Fibroblast of lung (primary cell): ENCODE measurements around the gene SHISAL1. TPM values are rescaled to one million over a fixed set of nuclear protein-coding genes. Genes with fewer than 3 reads are reported as not detected.

Experiments
- DNase-seq, 2 donors: peaks; one replicate each; pipeline versions ENCODE4 v3.0.0 to v3.0.0-alpha.2; 2010; ENCODE audit warnings: low read depth in 2 of 2
- H2AFZ ChIP-seq: 2 replicates; pipeline ENCODE4 v1.5.1; 2012; ENCODE audit warnings: low read length, control low read depth, inconsistent platforms
- H3K27ac ChIP-seq: 2 replicates; pipeline ENCODE4 v1.5.1; 2011; ENCODE audit warnings: low read length, control low read depth; ENCODE audit not compliant: insufficient read depth
- H3K27me3 ChIP-seq: 2 replicates; pipeline ENCODE4 v1.5.1; 2011; ENCODE audit warnings: mild to moderate bottlenecking, low read length; ENCODE audit not compliant: control insufficient read depth, insufficient read depth
- H3K36me3 ChIP-seq: 2 replicates; pipeline ENCODE4 v1.5.1; 2011; ENCODE audit warnings: low read length; ENCODE audit not compliant: control insufficient read depth, insufficient read depth
- H3K4me1 ChIP-seq: 2 replicates; pipeline ENCODE4 v1.5.1; 2011; ENCODE audit warnings: low read length; ENCODE audit not compliant: control insufficient read depth, insufficient read depth; ENCODE audit errors: extremely low read depth
- H3K4me2 ChIP-seq: 2 replicates; pipeline ENCODE4 v1.5.1; 2011; ENCODE audit warnings: low read length, control low read depth; ENCODE audit not compliant: insufficient read depth; ENCODE audit errors: extremely low read depth
- H3K4me3 ChIP-seq, 4 experiments: fragments of 200-600 bp in 1 of 4; sonication (generic) in 1 of 4; replicated peaks in 1 of 4; 2 replicates each; pipeline ENCODE4 v1.5.1; 2011 to 2016; ENCODE audit warnings: low read length in 4 of 4, low read depth in 3 of 4, mild to moderate bottlenecking in 3 of 4, control low read depth in 2 of 4, inconsistent platforms in 1 of 4, mixed read lengths in 1 of 4; ENCODE audit not compliant: insufficient read depth in 1 of 4; ENCODE audit errors: control extremely low read depth in 1 of 4
- H3K79me2 ChIP-seq: 2 replicates; pipeline ENCODE4 v1.5.1; 2012; ENCODE audit warnings: mild to moderate bottlenecking, low read length, inconsistent platforms; ENCODE audit not compliant: control insufficient read depth, insufficient read depth
- H3K9ac ChIP-seq: 2 replicates; pipeline ENCODE4 v1.5.1; 2011; ENCODE audit warnings: mild to moderate bottlenecking, low read length, control low read depth; ENCODE audit not compliant: insufficient read depth
- H3K9me3 ChIP-seq: 2 replicates; pipeline ENCODE4 v1.5.1; 2012; ENCODE audit warnings: low read depth, low read length; ENCODE audit not compliant: control insufficient read depth, insufficient read depth
- H4K20me1 ChIP-seq: 2 replicates; pipeline ENCODE4 v1.5.1; 2011; ENCODE audit warnings: low read length; ENCODE audit not compliant: control insufficient read depth, insufficient read depth; ENCODE audit errors: extremely low read depth
- EZH2 ChIP-seq: IDR thresholded peaks from 2 replicates; pipeline ENCODE4 v1.5.1; 2012; ENCODE audit warnings: low read length, control low read depth, mild to moderate bottlenecking; ENCODE audit errors: missing control alignments
- polyA plus RNA-seq, 2 donors: library from polyadenylated mRNA; depleted of rRNA in 1 of 2; stranded (reverse) in 1 of 2; unstranded in 1 of 2; fragments of >200 nt; gene quantifications; 2 replicates each; pipeline ENCODE4 v1.2.1, GENCODE V29; 2011 to 2012; ENCODE audit warnings: missing spikeins in 1 of 2
- total RNA-seq: library from RNA; depleted of rRNA; stranded (reverse); fragments of >200 nt; gene quantifications from 2 replicates; pipeline ENCODE4 v1.2.1, GENCODE V29; 2014
- TF ChIP-seq, protein P1 (sequence below), 2 donors: IDR thresholded peaks in 1 of 2; conservative IDR thresholded peaks in 1 of 2; 1 replicate in 1 of 2; 2 replicates in 1 of 2; pipeline ENCODE4 v1.5.1; 2011 to 2012; ENCODE audit warnings: low read length in 2 of 2, control low read depth in 1 of 2, inconsistent platforms in 1 of 2, low read depth in 1 of 2, mild to moderate bottlenecking in 1 of 2

Gene SHISAL1
- total and polyA plus RNA-seq, 2 donors (not counting 1 experiment from before 2014, with no cell fraction given) = 0.73 to 3.5 TPM

DNA sequence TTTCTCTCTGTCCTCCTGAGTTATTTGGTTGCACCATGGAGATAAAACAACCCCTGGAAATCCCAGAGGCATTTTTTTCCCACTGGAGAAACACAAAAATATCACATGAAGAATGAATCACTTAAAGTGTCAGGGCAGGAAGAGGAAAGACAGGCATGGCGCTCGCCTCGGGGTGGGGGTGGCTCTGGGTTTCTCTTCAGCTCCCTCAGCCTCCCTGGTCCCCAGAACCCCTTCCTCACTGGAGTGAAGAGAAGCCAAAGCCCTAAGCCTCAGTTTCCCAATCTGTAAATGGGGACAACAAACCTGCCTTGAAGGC, 938 bp downstream of the SHISAL1 start:
- Histone ChIP-seq H2AFZ (no peak overlapping the region), H3K27ac (no peak overlapping the region), H3K4me1 (peaks cover 11% of the 10 kb centered on the region), H3K9ac (no peak overlapping the region), H3K27me3 (no peaks in the 10 kb centered on the region), H3K4me2 (no peak overlapping the region), H3K4me3 (no peak overlapping the region), H3K36me3 (no peaks in the 10 kb centered on the region), H4K20me1 (no peaks in the 10 kb centered on the region), H3K9me3 (no peaks in the 10 kb centered on the region), H3K79me2 (no peaks in the 10 kb centered on the region)
- TF ChIP-seq EZH2 = no peak
- TF ChIP-seq, protein P1, sequence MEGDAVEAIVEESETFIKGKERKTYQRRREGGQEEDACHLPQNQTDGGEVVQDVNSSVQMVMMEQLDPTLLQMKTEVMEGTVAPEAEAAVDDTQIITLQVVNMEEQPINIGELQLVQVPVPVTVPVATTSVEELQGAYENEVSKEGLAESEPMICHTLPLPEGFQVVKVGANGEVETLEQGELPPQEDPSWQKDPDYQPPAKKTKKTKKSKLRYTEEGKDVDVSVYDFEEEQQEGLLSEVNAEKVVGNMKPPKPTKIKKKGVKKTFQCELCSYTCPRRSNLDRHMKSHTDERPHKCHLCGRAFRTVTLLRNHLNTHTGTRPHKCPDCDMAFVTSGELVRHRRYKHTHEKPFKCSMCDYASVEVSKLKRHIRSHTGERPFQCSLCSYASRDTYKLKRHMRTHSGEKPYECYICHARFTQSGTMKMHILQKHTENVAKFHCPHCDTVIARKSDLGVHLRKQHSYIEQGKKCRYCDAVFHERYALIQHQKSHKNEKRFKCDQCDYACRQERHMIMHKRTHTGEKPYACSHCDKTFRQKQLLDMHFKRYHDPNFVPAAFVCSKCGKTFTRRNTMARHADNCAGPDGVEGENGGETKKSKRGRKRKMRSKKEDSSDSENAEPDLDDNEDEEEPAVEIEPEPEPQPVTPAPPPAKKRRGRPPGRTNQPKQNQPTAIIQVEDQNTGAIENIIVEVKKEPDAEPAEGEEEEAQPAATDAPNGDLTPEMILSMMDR (conservative IDR thresholded peaks at IDR 0.05 in 1 of 2, IDR thresholded peaks at IDR 0.05 in 1 of 2; ENCODE audit: low read depth in 1 of 2, low read length in 2 of 2) = no peak
- peak; percentile 15 to 77 for DNase-seq

- no peak for DNase-seq
- no peaks in the 10 kb centered on the region for H4K20me1 ChIP-seq
- no peak overlapping the region for H2AFZ ChIP-seq
- no peaks in the 10 kb centered on the region for H3K79me2 ChIP-seq
- H3K27ac ChIP-seq = no peak overlapping the region
- no peak overlapping the region for H3K9ac ChIP-seq
- H3K36me3 ChIP-seq = no peaks in the 10 kb centered on the region
- no peak overlapping the region for H3K4me3 ChIP-seq
- H3K9me3 ChIP-seq = no peaks in the 10 kb centered on the region
- no peak overlapping the region for H3K4me2 ChIP-seq
- TF ChIP-seq EZH2 = no peak
- TF ChIP-seq, protein P1 (conservative IDR thresholded peaks at IDR 0.05 in 1 of 2, IDR thresholded peaks at IDR 0.05 in 1 of 2; ENCODE audit: low read depth in 1 of 2, low read length in 2 of 2) = no peak
- H3K27me3 ChIP-seq = no peaks in the 10 kb centered on the region
- H3K4me1 ChIP-seq = peaks cover 11% of the 10 kb centered on the region
These were observed 1.5 kb downstream of the SHISAL1 start for GRCh38 chr22:44311104-44311854.

GRCh38 chr22:44309647-44310046, 3.1 kb downstream of the SHISAL1 start:
- H3K4me3 ChIP-seq = no peak overlapping the region
- no peak overlapping the region for H3K9ac ChIP-seq
- peak in 1 of 2 donors; percentile 34 for DNase-seq
- H3K36me3 ChIP-seq = no peaks in the 10 kb centered on the region
- H3K4me1 ChIP-seq = peaks cover 11% of the 10 kb centered on the region
- H3K27ac ChIP-seq = peak overlapping the region; percentile 57
- TF ChIP-seq EZH2 = no peak
- TF ChIP-seq, protein P1 (conservative IDR thresholded peaks at IDR 0.05 in 1 of 2, IDR thresholded peaks at IDR 0.05 in 1 of 2; ENCODE audit: low read depth in 1 of 2, low read length in 2 of 2) = no peak
- no peak overlapping the region for H2AFZ ChIP-seq
- no peaks in the 10 kb centered on the region for H3K79me2 ChIP-seq
- no peaks in the 10 kb centered on the region for H3K27me3 ChIP-seq
- H3K9me3 ChIP-seq = no peaks in the 10 kb centered on the region
- no peaks in the 10 kb centered on the region for H4K20me1 ChIP-seq
- H3K4me2 ChIP-seq = no peak overlapping the region
